ENCODE data around the gene SCAF4.
"Not testable (repeated sequence)": the region's sequence is repeated elsewhere in the genome, so short reads cannot be mapped to it uniquely, and the experiment has no call there.

SCAF4 gene

DNA sequence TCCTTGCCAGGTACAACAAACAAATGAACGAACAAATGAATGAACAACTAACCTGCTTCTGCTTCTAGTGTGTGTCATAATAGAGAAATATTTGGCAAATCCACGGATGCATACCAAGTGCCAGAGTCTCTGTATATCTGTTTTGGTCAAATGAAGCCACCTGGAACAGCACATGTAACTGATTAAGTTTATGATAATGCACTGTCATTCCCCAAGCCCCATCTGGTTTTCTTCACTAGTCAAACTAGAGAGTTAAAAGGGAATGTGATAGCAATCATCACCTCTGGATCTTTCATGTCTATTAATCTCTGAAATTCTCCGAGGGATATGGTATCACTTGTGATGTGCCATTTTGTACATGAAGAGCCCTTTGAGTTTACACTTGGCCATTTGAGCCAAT lies 21.0 kb upstream of the SCAF4 start:
- DNase-seq (ENCODE audit: extremely low read depth, low read depth) = no peak

DNA sequence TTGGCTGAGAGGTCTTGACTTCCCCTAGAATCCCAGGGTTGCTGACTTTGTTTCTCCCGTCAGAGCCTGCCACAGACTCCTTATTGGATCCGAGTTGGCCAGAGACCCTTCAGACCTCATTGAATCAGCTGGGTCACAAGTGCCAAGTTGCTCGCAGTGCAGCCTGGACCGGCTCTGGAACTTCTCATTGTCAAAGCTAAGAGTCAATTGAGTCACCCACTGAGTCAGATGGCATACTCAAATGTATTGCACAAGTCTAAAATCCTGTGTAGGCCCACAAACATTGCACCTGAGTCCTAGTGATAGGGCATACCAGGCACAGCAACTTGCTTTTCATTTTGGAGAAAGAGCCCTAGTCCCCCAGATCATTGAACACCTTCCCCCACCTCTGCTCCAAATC lies 20.4 kb upstream of the SCAF4 start:
- TF ChIP-seq, protein P1, sequence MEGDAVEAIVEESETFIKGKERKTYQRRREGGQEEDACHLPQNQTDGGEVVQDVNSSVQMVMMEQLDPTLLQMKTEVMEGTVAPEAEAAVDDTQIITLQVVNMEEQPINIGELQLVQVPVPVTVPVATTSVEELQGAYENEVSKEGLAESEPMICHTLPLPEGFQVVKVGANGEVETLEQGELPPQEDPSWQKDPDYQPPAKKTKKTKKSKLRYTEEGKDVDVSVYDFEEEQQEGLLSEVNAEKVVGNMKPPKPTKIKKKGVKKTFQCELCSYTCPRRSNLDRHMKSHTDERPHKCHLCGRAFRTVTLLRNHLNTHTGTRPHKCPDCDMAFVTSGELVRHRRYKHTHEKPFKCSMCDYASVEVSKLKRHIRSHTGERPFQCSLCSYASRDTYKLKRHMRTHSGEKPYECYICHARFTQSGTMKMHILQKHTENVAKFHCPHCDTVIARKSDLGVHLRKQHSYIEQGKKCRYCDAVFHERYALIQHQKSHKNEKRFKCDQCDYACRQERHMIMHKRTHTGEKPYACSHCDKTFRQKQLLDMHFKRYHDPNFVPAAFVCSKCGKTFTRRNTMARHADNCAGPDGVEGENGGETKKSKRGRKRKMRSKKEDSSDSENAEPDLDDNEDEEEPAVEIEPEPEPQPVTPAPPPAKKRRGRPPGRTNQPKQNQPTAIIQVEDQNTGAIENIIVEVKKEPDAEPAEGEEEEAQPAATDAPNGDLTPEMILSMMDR (IDR thresholded peaks at IDR 0.05; ENCODE audit: low read depth, low read length) = no peak
- no peak for DNase-seq (ENCODE audit: extremely low read depth, low read depth)

More for the DNA sequence above, 21.0 kb upstream of the SCAF4 start:
- TF ChIP-seq, protein P1 (IDR thresholded peaks at IDR 0.05; ENCODE audit: low read depth, low read length) = no peak

DNA sequence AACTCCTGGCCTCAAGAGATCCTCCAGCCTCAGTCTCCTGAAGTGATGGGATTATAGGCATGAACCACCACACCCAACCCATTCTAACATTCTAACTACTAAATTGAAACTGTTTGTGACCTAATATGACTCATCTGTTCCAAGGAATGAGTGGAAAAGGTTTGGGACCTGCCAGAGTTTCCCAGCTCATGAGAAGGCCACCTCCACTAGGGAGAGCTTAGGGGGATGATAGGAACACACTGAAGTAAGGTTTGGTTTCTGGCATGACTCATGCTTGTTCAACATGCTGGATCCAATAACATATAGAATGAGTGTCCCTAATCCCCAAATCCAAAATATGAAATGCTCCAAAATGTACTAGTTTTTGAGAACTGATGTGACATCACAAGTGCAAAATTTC lies 18.9 kb upstream of the SCAF4 start:
- TF ChIP-seq, protein P1 (IDR thresholded peaks at IDR 0.05; ENCODE audit: low read depth, low read length) = no peak
- DNase-seq (ENCODE audit: extremely low read depth, low read depth) = no peak

DNA sequence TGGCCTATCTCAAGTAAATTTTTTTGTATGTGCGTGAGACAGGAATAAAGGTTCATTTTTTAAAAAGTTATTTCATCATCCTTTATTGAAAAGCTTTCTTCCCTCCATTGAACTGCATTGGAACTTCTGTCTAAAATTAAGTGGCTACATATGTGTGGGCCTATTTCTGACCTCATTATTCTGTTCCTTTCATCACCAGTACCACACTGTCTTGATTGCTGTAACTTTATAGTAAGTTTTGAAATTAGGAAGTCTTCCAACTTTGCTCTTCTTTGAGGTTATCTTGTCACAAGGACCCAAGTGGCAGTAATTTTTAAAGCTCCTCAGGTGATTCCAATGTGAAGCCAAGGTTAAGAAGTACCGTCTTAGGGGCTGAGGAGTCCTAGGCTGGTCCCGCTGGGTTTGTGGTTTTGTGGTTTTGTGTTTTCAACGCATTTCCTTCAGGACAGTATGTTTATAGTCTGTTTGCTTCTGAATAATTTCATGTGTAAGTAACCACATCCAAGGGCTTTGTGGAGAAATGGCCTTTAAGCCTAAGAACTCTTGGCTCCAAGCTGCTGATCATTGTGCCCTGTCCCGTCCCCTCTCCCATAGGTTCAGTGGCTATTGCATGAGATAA lies 12.4 kb upstream of the SCAF4 start:
- TF ChIP-seq, protein P1 (IDR thresholded peaks at IDR 0.05; ENCODE audit: low read depth, low read length) = no peak
- DNase-seq (ENCODE audit: extremely low read depth, low read depth) = no peak

DNA sequence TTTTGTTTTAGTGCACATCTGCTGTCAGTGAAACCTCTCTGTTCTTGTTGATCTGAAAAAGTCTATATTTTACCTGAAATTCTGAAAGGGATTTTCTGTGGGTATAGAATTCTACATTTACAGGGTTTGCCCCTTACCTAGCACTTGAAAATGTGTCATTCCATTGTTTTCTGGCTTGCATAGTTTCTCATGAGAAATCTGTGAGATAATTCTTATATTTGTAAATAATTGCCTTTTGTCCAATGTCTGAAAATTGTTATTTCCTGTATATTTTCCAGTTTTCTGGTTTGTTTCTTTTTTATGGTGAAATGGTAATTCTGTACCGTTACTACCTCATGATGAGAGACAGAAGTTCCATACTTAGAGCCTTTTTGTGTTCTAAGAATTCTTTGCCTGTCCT lies 11.8 kb upstream of the SCAF4 start:
- TF ChIP-seq, protein P1 (IDR thresholded peaks at IDR 0.05; ENCODE audit: low read depth, low read length) = no peak
- DNase-seq (ENCODE audit: extremely low read depth, low read depth) = no peak

DNA sequence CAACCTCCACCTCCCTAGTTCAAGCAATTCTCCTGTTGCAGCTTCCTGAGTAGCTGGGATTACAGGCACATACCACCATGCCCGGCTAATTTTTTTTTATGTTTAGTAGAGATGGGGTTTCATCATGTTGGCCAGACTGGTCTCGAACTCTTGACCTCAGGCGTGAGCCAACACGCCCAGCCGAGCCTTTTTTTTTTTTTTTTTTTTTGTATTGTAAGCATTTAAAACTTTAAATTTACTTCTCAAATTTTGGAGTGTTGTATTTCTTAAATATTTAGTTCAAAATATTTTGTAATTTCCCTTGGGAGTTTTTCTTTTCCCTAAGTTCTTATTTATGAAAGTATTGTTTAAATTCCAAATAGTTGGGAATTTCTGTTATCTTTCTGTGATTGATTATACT lies 9.2 kb upstream of the SCAF4 start:
- TF ChIP-seq, protein P1 (IDR thresholded peaks at IDR 0.05; ENCODE audit: low read depth, low read length) = no peak
- DNase-seq (ENCODE audit: extremely low read depth, low read depth) = no peak

DNA sequence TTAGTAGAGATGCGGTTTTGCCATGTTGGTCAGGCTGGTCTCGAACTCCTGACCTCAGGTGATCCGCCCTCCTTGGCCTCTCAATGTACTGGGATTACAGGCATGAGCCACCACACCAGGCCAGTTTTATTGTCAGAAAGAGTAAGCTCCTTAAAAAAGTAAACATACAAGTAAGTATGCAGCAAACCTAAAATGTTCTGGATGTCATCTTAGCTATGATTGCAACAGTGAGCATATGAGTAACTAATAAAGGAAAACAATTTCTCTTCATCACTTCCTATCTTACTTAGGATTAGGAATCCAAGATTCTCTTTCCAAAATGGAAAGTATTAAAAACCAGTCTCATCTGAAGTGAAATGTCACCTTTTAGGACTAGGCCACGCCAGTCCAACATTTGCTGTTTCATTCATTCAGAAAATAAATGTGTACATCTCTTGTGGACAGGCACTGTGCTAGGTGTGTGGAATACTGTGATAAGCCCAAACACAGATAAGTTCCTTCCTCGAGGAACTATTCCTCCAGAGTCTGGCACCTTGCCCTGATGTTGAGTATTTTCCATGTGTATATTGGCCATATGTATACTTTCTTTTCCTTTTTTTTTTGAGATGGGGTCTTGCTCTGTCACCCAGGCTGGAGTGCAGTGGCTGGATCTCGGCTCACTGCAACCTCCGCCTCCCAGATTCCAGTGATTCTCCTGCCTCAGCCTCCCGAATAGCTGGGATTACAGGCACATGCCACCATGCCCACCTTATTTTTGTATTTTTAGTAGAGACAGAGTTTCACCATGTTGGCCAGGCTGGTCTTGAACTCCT lies 5.9 kb upstream of the SCAF4 start:
- DNase-seq (ENCODE audit: extremely low read depth, low read depth) = not testable (repeated sequence)
